GM12891 (cell line): ENCODE results near the gene YY1.

Source experiments
- POLR2A ChIP-seq: IDR thresholded peaks from 2 replicates; pipeline ENCODE4 v1.6.1; 2011; ENCODE audit warnings: low read depth, low read length, control low read depth
- POLR2AphosphoS5 ChIP-seq: IDR thresholded peaks from 2 replicates; pipeline ENCODE4 v1.6.1; 2011; ENCODE audit warnings: low read depth, low read length, control low read depth

GRCh38 chr14:100237735-100238418, 1.1 kb upstream of the YY1 start:
- peak; percentile 36; the same call in 1 of the 2 replicates for TF ChIP-seq POLR2A
- TF ChIP-seq POLR2AphosphoS5 = peak; percentile 59; the same call in 1 of the 2 replicates
